ENCODE measurements around the gene GANAB. TPM values are rescaled to one million over a fixed set of nuclear protein-coding genes. Genes with fewer than 3 reads are reported as not detected.

Gene GANAB
- total RNA-seq, 4 donors from 2014 or later: 72.0 to 118 (median 91.4) TPM

- TF ChIP-seq POLR2A (IDR thresholded peaks at IDR 0.05) (no peak), CTCF (IDR thresholded peaks at IDR 0.05) (no peak)
- H3K4me3 ChIP-seq (ENCODE audit: low read depth, poor library complexity, severe bottlenecking): peak within 1 kb of the TSS; percentile 57
- peak; percentile 88 to 98 for DNase-seq (ENCODE audit: low spot score in 2 of 2)
- intact Hi-C loops (cut with DNase I; ENCODE audit: low total_unique reads): no loop called here
- WGBS, 2 donors: 0 to 2% methylated on average over 13 to 48 of the region's 91 CpGs
Observed at GRCh38 chr11:62612366-62613290, 33.8 kb downstream of the GANAB start, which contains the start of the genes EML3 and ROM1. EML3 (minus strand) TSS chr11:62612775; CDS start chr11:62612457, 318 bp downstream. ROM1 (plus strand) TSS chr11:62613257; CDS start chr11:62613282, 25 bp downstream.

- WGBS, 2 donors: 0 to 1% methylated on average over 34 of the region's 34 CpGs
- peak in 1 of 2 donors; percentile 90 for DNase-seq (ENCODE audit: low spot score in 2 of 2)
- intact Hi-C loops (cut with DNase I; ENCODE audit: low total_unique reads): no loop called here
Observed at GRCh38 chr11:62611705-62612365, 34.6 kb downstream of the GANAB start.

GRCh38 chr11:62610814-62611704, 35.4 kb downstream of the GANAB start:
- TF ChIP-seq CTCF (IDR thresholded peaks at IDR 0.05) (no peak), POLR2A (IDR thresholded peaks at IDR 0.05) (no peak)
- H3K4me3 ChIP-seq (ENCODE audit: low read depth, poor library complexity, severe bottlenecking): peak overlapping the region; percentile 57
- DNase-seq (ENCODE audit: low spot score in 2 of 2): no peak
- intact Hi-C loops (cut with DNase I; ENCODE audit: low total_unique reads): no loop called here
- 69 to 73% methylated on average over 22 to 26 of the region's 28 CpGs for WGBS, 2 donors

More at GRCh38 chr11:62611705-62612365, 34.6 kb downstream of the GANAB start:
- H3K4me3 ChIP-seq (ENCODE audit: low read depth, poor library complexity, severe bottlenecking): peak overlapping the region; percentile 57
- TF ChIP-seq CTCF (IDR thresholded peaks at IDR 0.05) (no peak), POLR2A (IDR thresholded peaks at IDR 0.05) (no peak)

GRCh38 chr11:62610403-62610802, 36.0 kb downstream of the GANAB start:
- intact Hi-C loops (cut with DNase I; ENCODE audit: low total_unique reads): no loop called here
- DNase-seq (ENCODE audit: low spot score in 2 of 2): no peak
- TF ChIP-seq CTCF (IDR thresholded peaks at IDR 0.05): no peak
- TF ChIP-seq POLR2A (IDR thresholded peaks at IDR 0.05): no peak
- 93 to 95% methylated on average over 6 of the region's 6 CpGs for WGBS, 2 donors
- no peak overlapping the region for H3K4me3 ChIP-seq (ENCODE audit: low read depth, poor library complexity, severe bottlenecking)

GRCh38 chr11:62608776-62609175, 37.6 kb downstream of the GANAB start:
- no peak for TF ChIP-seq CTCF (IDR thresholded peaks at IDR 0.05)
- no peak for TF ChIP-seq POLR2A (IDR thresholded peaks at IDR 0.05)
- 94 to 95% methylated on average over 12 of the region's 12 CpGs for WGBS, 2 donors
- intact Hi-C loops (cut with DNase I; ENCODE audit: low total_unique reads): no loop called here

More at GRCh38 chr11:62608776-62609175, 37.6 kb downstream of the GANAB start:
- H3K4me3 ChIP-seq (ENCODE audit: low read depth, poor library complexity, severe bottlenecking): no peak overlapping the region
- no peak for DNase-seq (ENCODE audit: low spot score in 2 of 2)
